GM23248 (cell line): ENCODE results near the gene KCNMA1. TPM values are rescaled to one million over a fixed set of nuclear protein-coding genes. Genes with fewer than 3 reads are reported as not detected.

ENCODE experiments used
- DNase-seq: peaks from one replicate; pipeline ENCODE4 v3.0.0-alpha.2; 2015
- H2AFZ ChIP-seq: fragments of 200-600 bp; sonication (generic); 2 replicates; pipeline ENCODE4 v1.6.1; 2016; ENCODE audit warnings: antibody characterized with exemption
- H3F3A ChIP-seq: fragments of 200-600 bp; sonication (generic); 2 replicates; pipeline ENCODE4 v1.6.1; 2016; ENCODE audit warnings: mild to moderate bottlenecking, antibody characterized with exemption, mixed run types; ENCODE audit not compliant: insufficient read depth
- H3K27ac ChIP-seq: fragments of 200-600 bp; sonication (generic); 2 replicates; pipeline ENCODE4 v1.5.1; 2016; ENCODE audit warnings: mild to moderate bottlenecking
- H3K27me3 ChIP-seq: fragments of 200-600 bp; sonication (generic); replicated peaks from 2 replicates; pipeline ENCODE4 v1.6.1; 2016; ENCODE audit warnings: mild to moderate bottlenecking; ENCODE audit not compliant: insufficient read depth
- H3K36me3 ChIP-seq: fragments of 200-600 bp; sonication (generic); 2 replicates; pipeline ENCODE4 v1.6.1; 2016; ENCODE audit warnings: low read depth, mild to moderate bottlenecking
- H3K4me1 ChIP-seq: fragments of 200-600 bp; sonication (generic); 2 replicates; pipeline ENCODE4 v1.6.1; 2016; ENCODE audit warnings: mild to moderate bottlenecking; ENCODE audit not compliant: insufficient read depth
- H3K4me2 ChIP-seq: fragments of 200-600 bp; sonication (generic); one replicate; pipeline ENCODE4 v1.6.1; 2016; ENCODE audit warnings: mild to moderate bottlenecking; ENCODE audit not compliant: unreplicated experiment
- H3K4me3 ChIP-seq: fragments of 200-600 bp; sonication (generic); 2 replicates; pipeline ENCODE4 v1.5.1; 2016; ENCODE audit warnings: mild to moderate bottlenecking
- H3K79me2 ChIP-seq: fragments of 200-600 bp; sonication (generic); 2 replicates; pipeline ENCODE4 v1.6.1; 2016; ENCODE audit warnings: mild to moderate bottlenecking; ENCODE audit not compliant: insufficient read depth
- H3K9ac ChIP-seq: fragments of 200-600 bp; sonication (generic); 2 replicates; pipeline ENCODE4 v1.6.1; 2016; ENCODE audit warnings: mild to moderate bottlenecking
- H3K9me2 ChIP-seq: fragments of 200-600 bp; sonication (generic); 2 replicates; pipeline ENCODE4 v1.6.1; 2016; ENCODE audit warnings: mixed run types, mild to moderate bottlenecking, moderate library complexity; ENCODE audit not compliant: insufficient read depth
- H3K9me3 ChIP-seq: fragments of 200-600 bp; sonication (generic); one replicate; pipeline ENCODE4 v1.6.1; 2017; ENCODE audit warnings: low read depth
- H4K20me1 ChIP-seq: fragments of 200-600 bp; sonication (generic); 2 replicates; pipeline ENCODE4 v1.6.0; 2016; ENCODE audit not compliant: insufficient read depth
- EZH2 ChIP-seq: fragments of 200-600 bp; sonication (generic); IDR thresholded peaks from 2 replicates; pipeline ENCODE4 v1.6.1; 2018; ENCODE audit warnings: antibody characterized with exemption, mild to moderate bottlenecking; ENCODE audit not compliant: insufficient read depth, poor library complexity, severe bottlenecking
- EZH2phosphoT487 ChIP-seq: fragments of 200-600 bp; sonication (generic); IDR thresholded peaks from 2 replicates; pipeline ENCODE4 v1.6.1; 2018; ENCODE audit warnings: antibody characterized with exemption, moderate library complexity, mild to moderate bottlenecking, low read depth; ENCODE audit not compliant: insufficient read depth
- WGBS, 2 experiments: methylation state at CpG; one replicate each; pipeline ENCODE4 v1.1.6; 2015 to 2017; ENCODE audit warnings: low lambda C conversion rate in 2 of 2, low coverage in 1 of 2; ENCODE audit errors: missing lambda C conversion rate in 2 of 2; 5-methylcytosine and 5-hydroxymethylcytosine counted together
- in situ Hi-C: fragments of 300-500 bp; cut with MboI; formaldehyde crosslinking; loops from 2 replicates; pipeline ENCODE4 v1.15.0; 2020
- polyA plus RNA-seq: library from polyadenylated mRNA; unstranded; fragments of >200 nt; fragmentation: Nextera tagmentation; extraction: Ambion mirVana; gene quantifications from 2 replicates; pipeline ENCODE4 v1.2.1, GENCODE V29; 2016
- total RNA-seq: library from RNA; depleted of rRNA; stranded (reverse); fragments of >200 nt; shearing (Covaris generic); gene quantifications from 2 replicates; pipeline ENCODE4 v1.2.3, GENCODE V29; 2014

Gene KCNMA1
- total and polyA plus RNA-seq, 2 experiments from 2014 or later: 14.2 to 25.1 TPM

DNA sequence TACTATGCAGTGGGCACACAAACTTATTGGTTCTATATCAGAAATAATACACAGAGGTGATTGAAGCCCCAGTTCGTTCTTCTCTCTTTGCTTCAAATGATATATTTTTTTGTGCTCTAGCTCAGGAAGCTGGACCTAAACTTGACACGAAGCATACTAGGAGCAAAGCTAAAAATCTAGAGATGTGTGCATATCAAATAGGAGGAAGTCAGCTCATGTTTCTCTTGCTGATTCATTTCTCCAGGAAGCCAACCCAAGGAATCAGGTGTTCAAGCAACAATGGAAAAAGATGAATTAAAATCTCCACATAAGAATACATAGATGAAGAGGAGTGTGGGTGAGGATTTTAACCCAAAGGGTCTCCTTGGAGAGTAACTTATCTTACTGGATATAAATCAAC lies 432.5 kb downstream of the KCNMA1 start:
- Histone ChIP-seq H3F3A (no peaks in the 10 kb centered on the region), H3K79me2 (no peaks in the 10 kb centered on the region), H3K4me2 (no peak overlapping the region), H3K4me3 (no peak overlapping the region), H3K4me1 (no peaks in the 10 kb centered on the region), H3K9ac (no peak overlapping the region), H4K20me1 (no peaks in the 10 kb centered on the region), H3K27me3 (no peaks in the 10 kb centered on the region), H2AFZ (no peak overlapping the region), H3K9me3 (no peaks in the 10 kb centered on the region), H3K27ac (no peak overlapping the region), H3K36me3 (no peaks in the 10 kb centered on the region), H3K9me2 (no peaks in the 10 kb centered on the region)
- no peak for TF ChIP-seq EZH2
- TF ChIP-seq EZH2phosphoT487: no peak
- 79 to 88% methylated on average over 2 of the region's 2 CpGs for WGBS, 2 experiments
- in situ Hi-C loops: no loop called here
- no peak for DNase-seq

DNA sequence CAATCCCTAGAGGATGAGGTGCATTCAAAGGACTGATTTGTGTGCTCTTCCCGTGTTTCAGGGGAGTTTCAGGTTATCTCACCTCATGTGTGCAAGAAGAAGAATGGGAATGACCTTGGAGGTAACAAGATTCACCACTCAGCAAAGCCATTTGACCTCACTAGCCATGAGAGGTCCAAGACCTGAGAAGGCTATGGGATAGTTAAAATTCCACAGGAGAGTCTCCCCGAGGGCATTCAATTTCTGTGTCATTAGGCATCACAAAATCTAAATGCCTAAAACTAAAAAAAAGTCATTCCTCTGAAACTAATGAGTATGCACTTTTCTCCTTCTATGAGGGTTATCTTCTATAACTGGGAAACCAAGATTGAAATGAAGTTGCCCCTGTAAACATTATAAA lies 433.4 kb downstream of the KCNMA1 start:
- no peaks in the 10 kb centered on the region for H4K20me1 ChIP-seq
- H3K27me3 ChIP-seq: no peaks in the 10 kb centered on the region
- TF ChIP-seq EZH2 (no peak), EZH2phosphoT487 (no peak)
- DNase-seq: no peak
- in situ Hi-C loops: no loop called here
- 45 to 56% methylated on average over 2 of the region's 2 CpGs for WGBS, 2 experiments
- H3F3A ChIP-seq: no peaks in the 10 kb centered on the region
- H3K9ac ChIP-seq: no peak overlapping the region
- no peaks in the 10 kb centered on the region for H3K9me3 ChIP-seq
- no peak overlapping the region for H3K27ac ChIP-seq
- H3K36me3 ChIP-seq: no peaks in the 10 kb centered on the region
- no peaks in the 10 kb centered on the region for H3K79me2 ChIP-seq
- H3K4me1 ChIP-seq: no peaks in the 10 kb centered on the region
- H3K4me2 ChIP-seq: no peak overlapping the region
- H3K4me3 ChIP-seq: no peak overlapping the region
- no peaks in the 10 kb centered on the region for H3K9me2 ChIP-seq
- no peak overlapping the region for H2AFZ ChIP-seq

DNA sequence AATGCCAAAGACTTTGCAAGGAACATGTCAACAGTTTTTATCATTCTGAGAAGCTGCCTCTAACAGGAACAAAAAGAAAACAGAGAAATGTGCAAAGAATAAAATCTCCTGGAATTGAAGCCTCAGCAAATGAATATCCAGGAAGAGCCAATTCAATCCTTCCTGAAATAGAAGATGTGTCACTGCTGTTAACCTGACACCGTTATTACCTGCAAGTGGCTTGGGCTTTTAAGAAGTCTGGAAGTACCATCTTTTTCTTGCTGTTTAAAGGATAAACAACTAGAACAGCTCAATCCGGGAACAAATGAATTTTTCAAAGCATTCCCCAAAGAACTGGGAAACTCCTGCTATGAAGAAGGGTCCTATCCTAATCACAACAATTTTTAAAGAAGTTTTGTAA lies 434.8 kb downstream of the KCNMA1 start:
- Histone ChIP-seq H3K36me3 (no peaks in the 10 kb centered on the region), H2AFZ (no peak overlapping the region), H3K27me3 (no peaks in the 10 kb centered on the region), H3K4me2 (no peak overlapping the region), H3F3A (no peaks in the 10 kb centered on the region), H3K9me3 (no peaks in the 10 kb centered on the region), H3K27ac (no peak overlapping the region), H3K4me1 (no peaks in the 10 kb centered on the region), H3K4me3 (no peak overlapping the region), H3K9me2 (no peaks in the 10 kb centered on the region), H3K9ac (no peak overlapping the region), H3K79me2 (no peaks in the 10 kb centered on the region), H4K20me1 (no peaks in the 10 kb centered on the region)
- WGBS, 2 experiments: 64 to 75% methylated on average over 2 of the region's 2 CpGs
- DNase-seq: no peak
- in situ Hi-C loops: no loop called here
- TF ChIP-seq EZH2 (no peak), EZH2phosphoT487 (no peak)

DNA sequence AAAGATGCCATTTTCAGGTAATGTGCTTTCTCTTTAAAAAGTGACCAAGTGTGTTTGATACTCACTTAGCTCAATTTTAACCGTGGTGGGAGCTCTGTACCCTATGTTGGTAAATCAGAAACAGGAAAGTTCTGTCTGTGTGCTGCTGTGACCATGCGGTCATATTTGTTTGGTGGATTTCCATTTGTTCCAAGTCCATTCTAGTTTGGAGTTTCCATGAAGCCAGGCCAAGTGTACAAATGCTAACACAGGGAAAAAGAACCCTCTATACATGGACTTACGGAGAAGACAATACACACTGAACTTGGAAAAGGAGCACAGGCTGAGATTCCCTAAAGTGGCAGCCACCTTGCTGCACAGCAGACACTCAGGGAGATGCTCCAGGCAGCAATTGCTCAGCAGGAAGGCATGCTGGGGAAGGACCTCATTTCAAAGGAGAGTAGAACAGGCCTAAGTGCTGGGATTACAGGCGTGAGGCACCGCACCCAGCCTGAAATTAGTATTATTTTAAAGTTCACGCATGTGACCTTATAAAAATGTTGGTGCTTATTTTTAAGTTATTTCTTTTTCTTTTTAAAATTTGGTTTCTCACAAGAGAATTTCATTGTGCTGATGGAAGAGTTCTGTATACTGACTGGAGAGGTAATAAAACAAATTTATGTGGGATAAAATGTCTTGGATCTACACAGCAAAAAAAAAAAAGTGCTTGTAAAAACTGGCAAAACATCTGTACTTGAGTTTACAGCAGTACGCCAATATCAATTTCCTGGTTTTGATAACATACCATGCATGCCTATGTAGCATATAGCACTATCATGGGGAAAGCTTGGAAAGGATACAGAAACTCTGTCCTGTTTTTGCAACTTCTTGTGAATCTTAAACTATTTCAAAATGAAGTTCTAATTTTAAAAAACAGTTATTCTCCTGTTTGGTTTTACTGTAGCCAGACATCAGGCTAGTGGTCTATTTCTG lies 436.2 kb downstream of the KCNMA1 start:
- Histone ChIP-seq H3K9me3 (no peaks in the 10 kb centered on the region), H4K20me1 (no peaks in the 10 kb centered on the region), H3K9ac (no peak overlapping the region), H3F3A (no peaks in the 10 kb centered on the region), H2AFZ (no peak overlapping the region), H3K4me3 (no peak overlapping the region), H3K27ac (no peak overlapping the region), H3K4me2 (no peak overlapping the region), H3K27me3 (no peaks in the 10 kb centered on the region), H3K9me2 (no peaks in the 10 kb centered on the region), H3K36me3 (no peaks in the 10 kb centered on the region), H3K79me2 (no peaks in the 10 kb centered on the region), H3K4me1 (no peaks in the 10 kb centered on the region)
- DNase-seq: no peak
- WGBS, 2 experiments: 82 to 88% methylated on average over 7 of the region's 7 CpGs
- in situ Hi-C loops: no loop called here
- TF ChIP-seq EZH2phosphoT487: no peak
- TF ChIP-seq EZH2: no peak
